Retinal pigment epithelial cell (primary cell): ENCODE data around the gene SMARCE1.
"Not testable (repeated sequence)": the region's sequence is repeated elsewhere in the genome, so short reads cannot be mapped to it uniquely, and the experiment has no call there.

Experiments
- DNase-seq: peaks from one replicate; pipeline ENCODE4 v3.0.0-alpha.2; 2010; ENCODE audit warnings: low read depth
- H3K4me3 ChIP-seq: 2 replicates; pipeline ENCODE4 v1.5.1; 2011; ENCODE audit warnings: mild to moderate bottlenecking, low read length, control low read depth, moderate library complexity
- CTCF ChIP-seq: conservative IDR thresholded peaks from 2 replicates; pipeline ENCODE4 v1.5.1; 2011; ENCODE audit warnings: low read depth, low read length, control low read depth, inconsistent platforms

The SMARCE1 gene

GRCh38 chr17:40598301-40598618 lies 49.4 kb downstream of the SMARCE1 start:
- no peak for TF ChIP-seq CTCF
- DNase-seq: no peak
- H3K4me3 ChIP-seq: no peak overlapping the region

- TF ChIP-seq CTCF: no peak
- DNase-seq: no peak
- H3K4me3 ChIP-seq: no peak overlapping the region
Measured at GRCh38 chr17:40597556-40598300, 49.9 kb downstream of the SMARCE1 start.

GRCh38 chr17:40597156-40597555 lies 50.5 kb downstream of the SMARCE1 start:
- DNase-seq: no peak
- TF ChIP-seq CTCF: no peak

GRCh38 chr17:40596261-40596919 lies 51.2 kb downstream of the SMARCE1 start:
- DNase-seq: no peak
- TF ChIP-seq CTCF: no peak
- H3K4me3 ChIP-seq: no peak overlapping the region

More at GRCh38 chr17:40597156-40597555, 50.5 kb downstream of the SMARCE1 start:
- H3K4me3 ChIP-seq: no peak overlapping the region

- no peak for TF ChIP-seq CTCF
- no peak for DNase-seq
- no peak overlapping the region for H3K4me3 ChIP-seq
Measured at GRCh38 chr17:40590742-40591141, 56.9 kb downstream of the SMARCE1 start.

GRCh38 chr17:40588552-40588951 lies 59.1 kb downstream of the SMARCE1 start:
- no peak for DNase-seq

GRCh38 chr17:40586264-40586663 lies 61.4 kb downstream of the SMARCE1 start:
- DNase-seq, H3K4me3 ChIP-seq: not testable (repeated sequence)

More at GRCh38 chr17:40588552-40588951, 59.1 kb downstream of the SMARCE1 start:
- no peak for TF ChIP-seq CTCF
- H3K4me3 ChIP-seq: no peak overlapping the region

GRCh38 chr17:40584950-40585349 lies 62.7 kb downstream of the SMARCE1 start:
- H3K4me3 ChIP-seq, DNase-seq: not testable (repeated sequence)
